ENCODE results near the gene CPZ.
"Not testable (repeated sequence)": the region's sequence is repeated elsewhere in the genome, so short reads cannot be mapped to it uniquely, and the experiment has no call there.

The CPZ gene

DNA sequence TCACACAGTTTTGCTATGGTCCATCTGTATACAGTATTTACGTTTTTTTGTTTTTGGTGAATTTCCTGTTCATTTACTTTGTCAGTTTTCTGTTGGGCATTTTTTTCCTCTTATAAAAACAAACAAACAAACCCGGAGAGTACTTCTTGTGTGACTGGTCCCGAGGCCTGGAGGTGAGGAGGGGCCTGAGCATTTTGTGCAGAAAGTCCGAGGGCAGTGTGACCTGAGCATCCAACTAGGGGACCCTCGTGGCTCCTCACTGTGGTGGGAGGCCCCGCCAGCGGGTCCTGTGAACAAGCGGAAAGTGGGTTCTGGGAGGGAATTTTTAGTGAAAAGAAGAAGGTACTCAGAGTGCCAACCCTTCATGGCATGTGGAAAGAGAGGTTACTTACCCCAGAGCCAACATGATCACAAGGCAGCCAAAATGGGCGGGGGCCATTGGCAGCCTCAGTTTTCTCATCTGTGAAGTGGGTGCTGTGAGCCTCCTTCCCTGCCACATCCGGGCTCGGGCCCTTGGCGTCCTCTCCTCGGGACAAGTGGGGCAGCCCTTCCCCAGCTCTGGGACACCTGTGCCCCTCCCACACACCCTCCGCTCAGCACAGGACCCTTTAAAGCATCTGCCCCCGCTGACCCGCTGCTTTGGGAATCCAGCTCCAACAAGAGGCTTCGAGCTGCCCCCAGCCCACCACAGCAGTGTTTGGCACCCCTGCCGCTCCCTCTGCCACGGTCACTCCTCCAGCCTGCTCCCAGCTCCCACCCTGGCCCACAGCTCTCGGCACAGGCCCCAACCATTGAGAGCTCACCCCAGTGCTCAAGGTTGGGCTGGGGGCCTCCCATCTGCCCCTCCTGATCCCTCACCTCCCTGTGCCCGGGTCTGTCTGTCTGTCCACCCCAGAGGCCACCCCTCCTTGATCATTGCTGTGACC is 35.2 kb upstream of the CPZ start:
- DNase-seq, result no peak

GRCh38 chr4:8558080-8558960 is 34.2 kb upstream of the CPZ start:
- DNase-seq, result no peak

GRCh38 chr4:8559011-8559410 is 33.6 kb upstream of the CPZ start:
- DNase-seq, result no peak

GRCh38 chr4:8559524-8560264 is 32.9 kb upstream of the CPZ start:
- no peak for DNase-seq

GRCh38 chr4:8560265-8561047 is 32.1 kb upstream of the CPZ start:
- no peak for DNase-seq

GRCh38 chr4:8564595-8564994 is 28.0 kb upstream of the CPZ start:
- no peak for DNase-seq

GRCh38 chr4:8568068-8568668 is 24.4 kb upstream of the CPZ start:
- no peak for DNase-seq

GRCh38 chr4:8570201-8570600 is 22.4 kb upstream of the CPZ start:
- DNase-seq, result no peak

DNA sequence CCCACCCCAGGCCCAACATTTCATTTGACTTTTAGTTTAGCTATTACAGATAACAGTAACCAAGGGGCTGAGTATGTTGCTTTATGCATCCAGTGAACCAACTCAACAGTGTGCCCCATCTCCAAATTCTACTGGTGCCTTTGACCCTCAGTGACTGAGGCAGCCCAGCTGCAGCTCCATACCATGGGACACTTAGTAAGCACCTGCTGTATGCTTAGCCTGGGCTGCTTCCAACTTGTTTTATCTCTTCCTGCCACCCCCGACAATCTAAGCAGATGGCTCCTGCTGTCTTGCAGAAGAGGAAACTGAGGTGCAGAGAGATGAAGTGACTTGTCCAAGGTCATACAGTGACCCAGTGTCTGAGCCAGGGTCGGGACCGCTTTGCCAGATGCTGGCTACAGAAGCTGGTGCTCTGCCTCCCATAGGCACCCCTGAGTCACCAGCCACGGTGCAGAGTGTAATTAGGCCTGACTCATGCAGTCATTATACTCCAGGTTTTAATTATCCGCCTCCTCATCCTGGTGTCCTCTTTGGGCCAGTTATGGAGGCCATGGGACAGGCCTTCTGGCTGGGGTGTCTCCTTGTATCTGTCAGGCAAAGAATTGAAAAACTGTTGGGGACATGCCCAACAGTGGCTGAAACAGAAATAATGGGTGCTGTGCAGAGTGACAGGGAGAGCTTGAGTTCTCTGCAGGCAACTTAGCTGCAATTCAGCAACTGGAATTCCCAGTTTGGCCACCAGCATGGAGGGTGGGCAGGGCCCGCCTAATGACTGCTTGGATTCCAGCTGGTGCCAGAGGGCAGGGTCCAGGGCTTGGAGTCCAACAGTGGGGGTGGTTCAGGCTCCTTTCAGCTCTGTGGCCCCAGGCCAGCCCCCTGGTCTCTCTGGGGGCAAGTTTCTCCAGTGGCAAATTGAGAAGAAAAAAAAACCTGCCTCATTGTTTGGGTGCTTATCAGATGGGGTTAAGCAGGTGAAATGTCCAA is 20.6 kb upstream of the CPZ start:
- DNase-seq, result no peak

DNA sequence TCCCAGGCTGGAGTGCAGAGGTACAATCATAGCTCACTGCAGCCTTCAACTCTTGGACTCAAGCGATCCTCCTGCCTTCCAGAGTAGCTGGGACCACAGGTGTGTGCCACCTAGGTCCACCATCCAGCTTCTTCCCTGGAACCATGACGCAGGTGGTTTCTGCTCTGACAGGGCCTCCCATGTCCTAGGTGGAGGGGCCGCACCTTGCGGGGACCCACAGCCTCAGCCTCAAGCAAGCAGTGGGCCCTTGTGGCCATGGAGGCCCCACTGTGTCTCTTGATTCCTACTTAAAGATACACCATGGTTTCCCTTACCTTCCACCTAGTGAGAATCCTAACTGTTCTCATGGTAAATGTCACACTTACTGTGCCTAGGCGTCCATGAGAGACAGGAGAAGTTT is 19.3 kb upstream of the CPZ start:
- no peak for DNase-seq

GRCh38 chr4:8574796-8575370 is 17.7 kb upstream of the CPZ start:
- no peak for DNase-seq

- DNase-seq, result no peak
Measured at GRCh38 chr4:8575457-8575856, 17.1 kb upstream of the CPZ start.

- not testable (repeated sequence) for DNase-seq
Measured at GRCh38 chr4:8576591-8576990, 16.0 kb upstream of the CPZ start.

- DNase-seq, result no peak
Measured at GRCh38 chr4:8577046-8577445, 15.5 kb upstream of the CPZ start.

DNA sequence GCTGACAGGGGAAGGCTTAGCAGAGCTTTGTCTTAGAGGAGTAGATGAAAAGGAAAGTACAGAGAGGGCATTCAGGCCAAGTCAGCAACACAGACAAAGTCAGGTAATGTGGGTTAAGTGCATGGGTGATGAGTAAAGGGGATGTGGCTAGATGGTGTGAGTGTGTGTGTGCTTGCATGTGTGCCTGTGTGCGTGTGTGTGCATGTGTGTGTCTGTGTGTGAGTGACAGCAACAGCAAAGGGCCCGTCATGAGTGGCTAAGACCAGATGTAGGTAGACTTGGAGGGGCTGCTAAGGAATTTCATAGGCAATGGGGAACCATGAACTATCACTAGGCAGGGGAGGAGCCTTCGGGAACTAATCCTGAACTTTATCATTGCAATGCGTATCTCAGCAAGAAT is 14.6 kb upstream of the CPZ start:
- DNase-seq, result no peak

DNA sequence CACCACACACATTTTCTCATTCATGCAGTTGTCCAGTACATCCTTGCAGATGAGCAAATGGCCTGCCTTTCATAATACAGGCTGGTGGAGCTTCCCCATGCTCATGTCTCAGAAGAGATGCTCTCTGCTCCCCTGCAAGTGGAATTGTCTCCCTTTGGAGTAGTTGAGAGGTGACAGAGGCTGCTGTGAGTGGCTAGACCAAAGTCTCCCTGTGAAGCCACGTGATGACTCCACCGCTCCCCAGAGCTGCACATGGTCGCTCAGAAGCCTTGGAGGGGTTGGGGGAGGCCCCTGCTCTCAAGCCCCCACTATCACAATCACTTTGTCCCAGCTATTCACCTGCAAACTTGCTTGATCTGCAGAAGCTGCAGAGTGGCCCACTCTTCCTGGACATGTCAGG is 13.8 kb upstream of the CPZ start:
- DNase-seq, result no peak

- no peak for DNase-seq
Measured at GRCh38 chr4:8579526-8580320, 12.8 kb upstream of the CPZ start.

GRCh38 chr4:8580321-8581093 is 12.1 kb upstream of the CPZ start, which contains the start of gene GPR78:
Gene GPR78 (plus strand): TSS chr4:8580392. CDS start chr4:8580983, 591 bp downstream.
- no peak for DNase-seq

All from MV-4-11 (cell line).